NT2/D1 (cell line): Measurements from ENCODE around the gene CYGB.

Experiments used
- SUZ12 ChIP-seq: IDR thresholded peaks from 2 replicates; pipeline ENCODE4 v1.6.1; 2011; ENCODE audit not compliant: insufficient read length, insufficient read depth; ENCODE audit errors: extremely low read depth
- YY1 ChIP-seq: IDR thresholded peaks from 2 replicates; pipeline ENCODE4 v1.6.1; 2011; ENCODE audit not compliant: insufficient read length, insufficient read depth
- ZNF274 ChIP-seq: IDR thresholded peaks from 2 replicates; pipeline ENCODE4 v1.6.1; 2011; ENCODE audit warnings: mild to moderate bottlenecking, low read depth, low read length

GRCh38 chr17:76586741-76587487 is 49.4 kb upstream of the CYGB start:
- TF ChIP-seq YY1 (no peak), ZNF274 (no peak), SUZ12 (no peak)
